GM10266 (cell line): ENCODE results near the gene PRSS50.

Source experiments
- DNase-seq: peaks from one replicate; pipeline ENCODE4 v3.0.0; 2012; ENCODE audit errors: extremely low spot score
- TF ChIP-seq, protein P1 (sequence below): IDR thresholded peaks from 2 replicates; pipeline ENCODE4 v1.5.1; 2012; ENCODE audit warnings: mild to moderate bottlenecking, low read depth; ENCODE audit not compliant: control insufficient read depth, insufficient read depth; ENCODE audit errors: missing control alignments

Gene PRSS50

DNA sequence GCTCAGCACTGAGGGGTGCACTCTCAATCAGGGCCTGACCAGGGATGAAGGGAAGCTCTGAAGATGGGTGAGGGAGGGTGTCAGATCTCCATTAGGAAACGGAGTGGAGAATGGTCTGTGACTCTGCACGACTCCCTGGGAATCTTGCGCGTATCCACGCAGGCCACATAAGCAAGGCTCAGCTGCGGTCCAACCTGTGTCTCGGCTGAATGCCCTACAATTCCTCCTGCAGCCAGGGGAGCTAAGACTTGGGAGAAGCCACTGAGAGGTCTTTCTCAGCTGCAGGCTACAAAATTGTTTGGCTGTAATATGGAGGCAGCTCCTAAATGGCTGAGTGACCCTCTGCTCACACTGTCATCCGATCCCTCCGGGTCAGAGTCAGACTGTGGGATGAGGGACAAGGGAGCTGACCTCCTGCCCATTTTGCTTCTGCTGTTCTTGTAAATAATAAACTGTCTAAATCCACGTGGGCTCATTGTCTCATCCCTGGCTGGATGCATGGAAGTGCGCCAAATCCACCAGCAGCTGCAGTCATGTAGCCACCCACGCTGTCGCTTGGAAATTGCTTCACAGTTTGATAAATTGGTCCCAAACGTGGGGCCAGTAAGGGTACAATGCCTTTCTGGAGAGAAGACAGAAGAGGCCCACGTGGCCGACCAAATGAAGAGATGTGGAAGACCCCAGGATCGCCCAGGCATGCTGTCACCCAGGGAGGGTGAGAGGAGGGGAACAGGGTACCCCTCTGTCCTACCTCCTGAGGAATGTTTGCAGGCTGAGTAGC lies 54.7 kb downstream of the PRSS50 start:
- no peak for DNase-seq
- TF ChIP-seq, protein P1, sequence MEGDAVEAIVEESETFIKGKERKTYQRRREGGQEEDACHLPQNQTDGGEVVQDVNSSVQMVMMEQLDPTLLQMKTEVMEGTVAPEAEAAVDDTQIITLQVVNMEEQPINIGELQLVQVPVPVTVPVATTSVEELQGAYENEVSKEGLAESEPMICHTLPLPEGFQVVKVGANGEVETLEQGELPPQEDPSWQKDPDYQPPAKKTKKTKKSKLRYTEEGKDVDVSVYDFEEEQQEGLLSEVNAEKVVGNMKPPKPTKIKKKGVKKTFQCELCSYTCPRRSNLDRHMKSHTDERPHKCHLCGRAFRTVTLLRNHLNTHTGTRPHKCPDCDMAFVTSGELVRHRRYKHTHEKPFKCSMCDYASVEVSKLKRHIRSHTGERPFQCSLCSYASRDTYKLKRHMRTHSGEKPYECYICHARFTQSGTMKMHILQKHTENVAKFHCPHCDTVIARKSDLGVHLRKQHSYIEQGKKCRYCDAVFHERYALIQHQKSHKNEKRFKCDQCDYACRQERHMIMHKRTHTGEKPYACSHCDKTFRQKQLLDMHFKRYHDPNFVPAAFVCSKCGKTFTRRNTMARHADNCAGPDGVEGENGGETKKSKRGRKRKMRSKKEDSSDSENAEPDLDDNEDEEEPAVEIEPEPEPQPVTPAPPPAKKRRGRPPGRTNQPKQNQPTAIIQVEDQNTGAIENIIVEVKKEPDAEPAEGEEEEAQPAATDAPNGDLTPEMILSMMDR: no peak
